ENCODE measurements around the gene RAD9A. TPM values are rescaled to one million over a fixed set of nuclear protein-coding genes. Genes with fewer than 3 reads are reported as not detected.

Gene RAD9A
- total RNA-seq, 1 experiment from 2014 or later: 26.9 TPM

GRCh38 chr11:67434395-67434881 is 42.7 kb downstream of the RAD9A start:
- Mint-ChIP-seq H3K4me3 (ENCODE audit: low read depth, unreplicated experiment) (no peak overlapping the region), H3K36me3 (ENCODE audit: insufficient read depth, unreplicated experiment) (peaks cover 60% of the 10 kb centered on the region), H3K4me1 (ENCODE audit: low read depth, unreplicated experiment) (peaks cover 4% of the 10 kb centered on the region), H3K27ac (ENCODE audit: unreplicated experiment) (no peak overlapping the region), H3K27me3 (ENCODE audit: unreplicated experiment) (no peaks in the 10 kb centered on the region), H3K9me3 (ENCODE audit: low read depth, unreplicated experiment) (no peaks in the 10 kb centered on the region)
- no peak for DNase-seq
- CTCF ChIA-PET: no interaction called here
- TF ChIP-seq CTCF (IDR thresholded peaks at IDR 0.05; ENCODE audit: unreplicated experiment): no peak
- intact Hi-C loops (cut with micrococcal nuclease; ENCODE audit: unreplicated experiment): no loop called here
- BruUV-seq (replicated peaks): no TSS peak

DNA sequence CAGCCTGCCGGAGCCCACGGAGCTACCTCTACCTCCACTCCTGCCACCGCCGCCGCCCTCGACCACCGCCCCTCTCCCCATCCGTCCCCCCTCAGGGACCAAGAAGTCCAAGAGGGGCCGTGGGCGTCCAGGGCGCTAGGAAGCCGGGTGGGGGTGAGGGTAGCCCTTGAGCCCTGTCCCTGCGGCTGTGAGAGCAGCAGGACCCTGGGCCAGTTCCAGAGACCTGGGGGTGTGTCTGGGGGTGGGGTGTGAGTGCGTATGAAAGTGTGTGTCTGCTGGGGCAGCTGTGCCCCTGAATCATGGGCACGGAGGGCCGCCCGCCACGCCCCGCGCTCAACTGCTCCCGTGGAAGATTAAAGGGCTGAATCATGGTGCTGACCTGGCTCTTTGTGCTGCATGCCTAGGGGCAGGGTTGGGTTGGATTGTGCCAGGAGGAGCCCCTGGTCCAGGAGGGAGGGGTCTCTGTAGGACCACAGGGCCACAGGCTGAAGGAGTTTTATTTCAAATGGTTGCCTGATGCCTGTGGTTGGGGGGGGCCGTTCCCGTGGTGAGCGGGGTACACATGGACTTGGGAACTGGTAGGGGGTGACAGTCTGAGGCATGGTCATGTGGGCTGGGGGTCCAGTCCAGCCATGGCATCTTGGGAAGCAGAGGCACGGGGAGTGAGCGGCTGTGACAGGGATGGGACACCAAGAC is 43.4 kb downstream of the RAD9A start:
- no peak for DNase-seq
- TF ChIP-seq CTCF (IDR thresholded peaks at IDR 0.05; ENCODE audit: unreplicated experiment): no peak
- H3K4me3 Mint-ChIP-seq (ENCODE audit: low read depth, unreplicated experiment): no peak overlapping the region
- intact Hi-C loops (cut with micrococcal nuclease; ENCODE audit: unreplicated experiment): no loop called here
- no peak overlapping the region for H3K27ac Mint-ChIP-seq (ENCODE audit: unreplicated experiment)
- peaks cover 12% of the 10 kb centered on the region for H3K4me1 Mint-ChIP-seq (ENCODE audit: low read depth, unreplicated experiment)
- H3K36me3 Mint-ChIP-seq (ENCODE audit: insufficient read depth, unreplicated experiment): peaks cover 60% of the 10 kb centered on the region
- CTCF ChIA-PET: no interaction called here
- no peaks in the 10 kb centered on the region for H3K9me3 Mint-ChIP-seq (ENCODE audit: low read depth, unreplicated experiment)
- no TSS peak for BruUV-seq (replicated peaks)
- no peaks in the 10 kb centered on the region for H3K27me3 Mint-ChIP-seq (ENCODE audit: unreplicated experiment)

DNA sequence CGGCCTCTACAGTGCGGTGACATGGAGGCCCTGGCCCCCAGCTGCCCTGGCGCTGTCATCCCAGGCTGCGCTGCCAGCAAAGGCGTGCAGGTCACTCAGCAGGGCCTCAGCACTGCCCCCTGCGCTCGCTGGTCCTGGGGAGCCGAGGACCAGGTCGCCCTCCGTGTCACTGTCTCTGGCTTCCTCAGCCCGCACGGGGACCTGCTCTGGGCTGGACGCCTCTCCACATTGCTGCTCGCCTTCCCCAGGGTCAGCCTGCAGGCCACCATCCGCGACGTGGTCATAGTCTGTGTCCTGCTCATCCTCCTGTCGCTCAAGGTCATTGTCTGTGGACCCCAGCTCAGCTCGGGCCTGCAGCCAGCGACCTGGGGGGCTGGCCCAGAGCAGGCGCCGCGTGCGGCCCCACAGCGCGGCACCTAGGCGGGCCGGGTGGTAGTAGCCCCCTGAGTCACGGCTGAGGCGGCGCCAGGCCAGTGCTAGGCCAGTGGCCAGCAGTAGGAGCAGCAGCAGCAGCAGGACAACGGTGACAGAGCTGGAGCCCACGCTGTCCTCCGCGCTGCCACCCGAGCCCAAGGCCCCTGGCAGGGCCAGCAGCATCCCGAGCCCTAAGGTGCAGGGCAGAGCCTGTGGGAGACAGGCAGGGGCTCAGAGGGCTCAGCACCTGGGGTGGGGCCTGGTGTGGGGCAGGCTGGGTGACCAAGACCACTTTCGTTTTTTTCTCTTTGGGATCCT is 44.1 kb downstream of the RAD9A start:
- Mint-ChIP-seq H3K4me3 (ENCODE audit: low read depth, unreplicated experiment) (no peak overlapping the region), H3K27ac (ENCODE audit: unreplicated experiment) (no peak overlapping the region), H3K9me3 (ENCODE audit: low read depth, unreplicated experiment) (no peaks in the 10 kb centered on the region), H3K36me3 (ENCODE audit: insufficient read depth, unreplicated experiment) (peaks cover 66% of the 10 kb centered on the region), H3K27me3 (ENCODE audit: unreplicated experiment) (no peaks in the 10 kb centered on the region), H3K4me1 (ENCODE audit: low read depth, unreplicated experiment) (peaks cover 14% of the 10 kb centered on the region)
- BruUV-seq (replicated peaks): no TSS peak
- intact Hi-C loops (cut with micrococcal nuclease; ENCODE audit: unreplicated experiment): no loop called here
- DNase-seq: no peak
- CTCF ChIA-PET: no interaction called here
- TF ChIP-seq CTCF (IDR thresholded peaks at IDR 0.05; ENCODE audit: unreplicated experiment): no peak

- H3K27ac Mint-ChIP-seq (ENCODE audit: unreplicated experiment): no peak overlapping the region
- CTCF ChIA-PET: interaction anchor here (0.5 kb wide), 1 partner anchor 55 kb away, joined by 3 read pairs; no protein-coding TSS in a partner anchor
- H3K36me3 Mint-ChIP-seq (ENCODE audit: insufficient read depth, unreplicated experiment): peaks cover 71% of the 10 kb centered on the region
- no TSS peak for BruUV-seq (replicated peaks)
- intact Hi-C loops (cut with micrococcal nuclease; ENCODE audit: unreplicated experiment): no loop called here
- H3K4me3 Mint-ChIP-seq (ENCODE audit: low read depth, unreplicated experiment): no peak overlapping the region
- no peak for TF ChIP-seq CTCF (IDR thresholded peaks at IDR 0.05; ENCODE audit: unreplicated experiment)
- H3K4me1 Mint-ChIP-seq (ENCODE audit: low read depth, unreplicated experiment): peaks cover 14% of the 10 kb centered on the region
- H3K9me3 Mint-ChIP-seq (ENCODE audit: low read depth, unreplicated experiment): no peaks in the 10 kb centered on the region
- H3K27me3 Mint-ChIP-seq (ENCODE audit: unreplicated experiment): no peaks in the 10 kb centered on the region
- no peak for DNase-seq
Measured at GRCh38 chr11:67436459-67437081, 44.8 kb downstream of the RAD9A start.
